ENCODE measurements around the gene SLIT3. TPM values are rescaled to one million over a fixed set of nuclear protein-coding genes. Genes with fewer than 3 reads are reported as not detected.

SLIT3 gene
- total RNA-seq, 1 donor from 2014 or later: 42.4 TPM

- DNase-seq: no peak
Observed at GRCh38 chr5:169173372-169173771, 127.6 kb downstream of the SLIT3 start.

- DNase-seq: no peak
Observed at GRCh38 chr5:169171515-169171914, 129.4 kb downstream of the SLIT3 start.

GRCh38 chr5:169169783-169170182 lies 131.2 kb downstream of the SLIT3 start:
- no peak for DNase-seq

- DNase-seq: no peak
Observed at GRCh38 chr5:169168280-169168679, 132.7 kb downstream of the SLIT3 start.

- DNase-seq: no peak
Observed at GRCh38 chr5:169166078-169166477, 134.9 kb downstream of the SLIT3 start.

- no peak for DNase-seq
Observed at GRCh38 chr5:169165052-169165451, 135.9 kb downstream of the SLIT3 start.

- DNase-seq: no peak
Observed at GRCh38 chr5:169164481-169164925, 136.4 kb downstream of the SLIT3 start.

- no peak for DNase-seq
Observed at GRCh38 chr5:169162407-169162806, 138.5 kb downstream of the SLIT3 start.

GRCh38 chr5:169161022-169161680 lies 139.8 kb downstream of the SLIT3 start:
- peak; percentile 48 for DNase-seq

- no peak for DNase-seq
Observed at GRCh38 chr5:169160405-169160901, 140.5 kb downstream of the SLIT3 start.

- DNase-seq: no peak
Observed at GRCh38 chr5:169158764-169159163, 142.2 kb downstream of the SLIT3 start.

- no peak for DNase-seq
Observed at GRCh38 chr5:169157064-169157463, 143.9 kb downstream of the SLIT3 start.

- DNase-seq: no peak
Observed at GRCh38 chr5:169154679-169155078, 146.3 kb downstream of the SLIT3 start.

- DNase-seq: no peak
Observed at GRCh38 chr5:169153405-169153804, 147.5 kb downstream of the SLIT3 start.

- no peak for DNase-seq
Observed at GRCh38 chr5:169152946-169153345, 148.0 kb downstream of the SLIT3 start.

GRCh38 chr5:169152453-169152852 lies 148.5 kb downstream of the SLIT3 start:
- no peak for DNase-seq

GRCh38 chr5:169151051-169151805 lies 149.7 kb downstream of the SLIT3 start:
- no peak for DNase-seq

GRCh38 chr5:169150108-169150507 lies 150.8 kb downstream of the SLIT3 start:
- no peak for DNase-seq

- no peak for DNase-seq
Observed at GRCh38 chr5:169149317-169149716, 151.6 kb downstream of the SLIT3 start.

GRCh38 chr5:169148138-169148740 lies 152.7 kb downstream of the SLIT3 start:
- no peak for DNase-seq

GRCh38 chr5:169147534-169147933 lies 153.4 kb downstream of the SLIT3 start:
- DNase-seq: no peak

GRCh38 chr5:169146158-169146557 lies 154.8 kb downstream of the SLIT3 start:
- DNase-seq: no peak

GRCh38 chr5:169142264-169142970 lies 158.5 kb downstream of the SLIT3 start:
- no peak for DNase-seq
